ENCODE measurements around the gene TENM4. TPM values are rescaled to one million over a fixed set of nuclear protein-coding genes. Genes with fewer than 3 reads are reported as not detected.

Gene TENM4
- total RNA-seq, 1 experiment from 2014 or later: 25.0 TPM

- no peak for TF ChIP-seq GTF2I (CRISPR knock-in tag; conservative IDR thresholded peaks at IDR 0.05)
- no peak for TF ChIP-seq IRF2 (CRISPR knock-in tag; IDR thresholded peaks at IDR 0.05; ENCODE audit: borderline replicate concordance, low read depth)
- no peak; the same call in 1 of the 2 replicates for TF ChIP-seq ZNF138 (CRISPR knock-in tag; conservative IDR thresholded peaks at IDR 0.05)
- no peak for TF ChIP-seq ZMAT4 (CRISPR knock-in tag; IDR thresholded peaks at IDR 0.05)
- TF ChIP-seq ZNF121 (CRISPR knock-in tag; IDR thresholded peaks at IDR 0.05): no peak
- no peak for TF ChIP-seq ELF4 (CRISPR knock-in tag; IDR thresholded peaks at IDR 0.05; ENCODE audit: low read depth)
- no peak for TF ChIP-seq MYBL2 (CRISPR knock-in tag; IDR thresholded peaks at IDR 0.05)
- no peak for TF ChIP-seq FOXP4 (CRISPR knock-in tag; IDR thresholded peaks at IDR 0.05)
- TF ChIP-seq IRF1 (CRISPR knock-in tag; IDR thresholded peaks at IDR 0.05): no peak
- peak; percentile 76; the same call in 1 of the 2 replicates for TF ChIP-seq TP53 (CRISPR knock-in tag; IDR thresholded peaks at IDR 0.05)
- TF ChIP-seq PRRX2 (CRISPR knock-in tag; IDR thresholded peaks at IDR 0.05): no peak
- TF ChIP-seq GABPB1 (CRISPR knock-in tag; IDR thresholded peaks at IDR 0.05): no peak
Observed at GRCh38 chr11:79437278-79437980, 3.4 kb downstream of the TENM4 start (continued).

GRCh38 chr11:79436919-79437277 is 3.9 kb downstream of the TENM4 start:
- TF ChIP-seq EMX1 (CRISPR knock-in tag; IDR thresholded peaks at IDR 0.05) (no peak), CREB1 (CRISPR knock-in tag; IDR thresholded peaks at IDR 0.05) (no peak), E2F4 (CRISPR knock-in tag; IDR thresholded peaks at IDR 0.05; ENCODE audit: borderline replicate concordance, low read depth) (no peak), ZNF138 (CRISPR knock-in tag; conservative IDR thresholded peaks at IDR 0.05) (no peak), TEAD1 (CRISPR knock-in tag; IDR thresholded peaks at IDR 0.05) (no peak), RELA (CRISPR knock-in tag; IDR thresholded peaks at IDR 0.05; ENCODE audit: borderline replicate concordance) (no peak), USF1 (CRISPR knock-in tag; IDR thresholded peaks at IDR 0.05) (no peak), ETV6 (CRISPR knock-in tag; IDR thresholded peaks at IDR 0.05) (no peak), NFYB (CRISPR knock-in tag; conservative IDR thresholded peaks at IDR 0.05; ENCODE audit: low read depth) (no peak), ZNF317 (CRISPR knock-in tag; IDR thresholded peaks at IDR 0.05; ENCODE audit: borderline replicate concordance, low read depth) (no peak), ZNF219 (CRISPR knock-in tag; IDR thresholded peaks at IDR 0.05; ENCODE audit: borderline replicate concordance) (no peak), ZNF281 (CRISPR knock-in tag; IDR thresholded peaks at IDR 0.05) (no peak), CTCF (IDR thresholded peaks at IDR 0.05) (no peak)
- DNase-seq (ENCODE audit: low spot score) (no peak), ATAC-seq (no peak)
- CTCF ChIA-PET: interaction anchor here (1.0 kb wide), 1 partner anchor 36 kb away, joined by 4 read pairs; no protein-coding TSS in a partner anchor
- Mint-ChIP-seq H3K9me3 (no peaks in the 10 kb centered on the region), H3K36me3 (no peaks in the 10 kb centered on the region), H3K4me3 (peak overlapping the region; percentile 86), H3K27me3 (ENCODE audit: low read depth) (peaks cover 84% of the 10 kb centered on the region), H3K27ac (0 out of 2 replicates have a peak overlapping the region, but pooled peaks have one; percentile 10), H3K4me1 (peaks cover 58% of the 10 kb centered on the region)
- POLR2A ChIA-PET: no interaction called here

Measured in WTC11 (cell line).